ENCODE measurements around the gene CD163.
"Not testable (repeated sequence)": the region's sequence is repeated elsewhere in the genome, so short reads cannot be mapped to it uniquely, and the experiment has no call there.

CD163 gene

GRCh38 chr12:7448099-7448498 is 55.5 kb downstream of the CD163 start:
- DNase-seq: no peak

- no peak for DNase-seq
These were observed 59.0 kb downstream of the CD163 start for GRCh38 chr12:7444537-7444936.

GRCh38 chr12:7444076-7444475 is 59.5 kb downstream of the CD163 start, which contains the start of gene CD163L1:
Gene CD163L1 (minus strand): TSS chr12:7444153. CDS start chr12:7444127, 26 bp downstream.
- no peak for DNase-seq

GRCh38 chr12:7441216-7441615 is 62.4 kb downstream of the CD163 start:
- DNase-seq: no peak

- no peak for DNase-seq
These were observed 63.7 kb downstream of the CD163 start for GRCh38 chr12:7439579-7440505.

GRCh38 chr12:7438291-7438995 is 65.1 kb downstream of the CD163 start:
- not testable (repeated sequence) for DNase-seq

GRCh38 chr12:7437494-7437893 is 66.1 kb downstream of the CD163 start:
- not testable (repeated sequence) for DNase-seq

GRCh38 chr12:7434670-7435069 is 68.9 kb downstream of the CD163 start:
- DNase-seq: no peak

- DNase-seq: no peak
These were observed 70.2 kb downstream of the CD163 start for GRCh38 chr12:7433276-7433822.

- DNase-seq: no peak
These were observed 71.4 kb downstream of the CD163 start for GRCh38 chr12:7431993-7432685.

Data from NCI-H1417 treated with DMSO at 0.1 percent for 48 hours (cell line).